Spleen (tissue), 11 donors: Measurements from ENCODE around the gene PLCH2. TPM values are rescaled to one million over a fixed set of nuclear protein-coding genes. Genes with fewer than 3 reads are reported as not detected.
"Not testable (repeated sequence)": the region's sequence is repeated elsewhere in the genome, so short reads cannot be mapped to it uniquely, and the experiment has no call there.

Experiments
- DNase-seq: peaks from one replicate; pipeline ENCODE4 v3.0.0-alpha.2; 2020
- H3K27ac ChIP-seq, 8 donors: fragments of 200-600 bp; sonication (generic) in 7 of 8; 1 replicate in 4 of 8; 2 replicates in 4 of 8; pipeline versions ENCODE4 v1.5.0 to v1.8.0; 2016 to 2021; ENCODE audit warnings: inconsistent platforms in 4 of 8, mild to moderate bottlenecking in 4 of 8, moderate library complexity in 1 of 8
- H3K27me3 ChIP-seq, 7 donors: fragments of 200-600 bp; sonication (generic) in 6 of 7; replicated peaks in 1 of 7; 1 replicate in 4 of 7; 2 replicates in 3 of 7; pipeline versions ENCODE4 v1.5.0 to v1.8.0; 2016 to 2021; ENCODE audit warnings: inconsistent platforms in 3 of 7, mild to moderate bottlenecking in 1 of 7
- H3K36me3 ChIP-seq, 6 donors: fragments of 200-600 bp; sonication (generic) in 5 of 6; 1 replicate in 4 of 6; 2 replicates in 2 of 6; pipeline versions ENCODE4 v1.5.0 to v1.8.0; 2016 to 2021; ENCODE audit warnings: inconsistent platforms in 2 of 6
- H3K4me1 ChIP-seq, 6 donors: fragments of 200-600 bp; sonication (generic) in 5 of 6; 1 replicate in 3 of 6; 2 replicates in 3 of 6; pipeline versions ENCODE4 v1.5.0 to v1.8.0; 2016 to 2021; ENCODE audit warnings: inconsistent platforms in 3 of 6
- H3K4me3 ChIP-seq, 8 donors: fragments of 200-600 bp; sonication (generic) in 7 of 8; 1 replicate in 4 of 8; 2 replicates in 4 of 8; pipeline versions ENCODE4 v1.5.0 to v1.8.0; 2016 to 2021; ENCODE audit warnings: inconsistent platforms in 4 of 8, mild to moderate bottlenecking in 4 of 8, moderate library complexity in 2 of 8
- H3K9me3 ChIP-seq, 8 donors: fragments of 200-600 bp; sonication (generic) in 7 of 8; 1 replicate in 4 of 8; 2 replicates in 4 of 8; pipeline versions ENCODE4 v1.5.0 to v1.8.0; 2016 to 2021; ENCODE audit warnings: inconsistent platforms in 4 of 8
- CTCF ChIP-seq, 11 experiments: fragments of 200-600 bp in 7 of 11; fragments of 450-650 bp in 4 of 11; sonication (generic) in 4 of 11; IDR thresholded peaks in 8 of 11; conservative IDR thresholded peaks in 3 of 11; 1 replicate in 7 of 11; 2 replicates in 4 of 11; pipeline versions ENCODE4 v1.4.0 to v1.8.0; 2016 to 2021; ENCODE audit warnings: antibody characterized with exemption in 11 of 11, inconsistent platforms in 4 of 11, mild to moderate bottlenecking in 1 of 11
- POLR2A ChIP-seq, 3 donors: fragments of 450-650 bp; IDR thresholded peaks; one replicate each; pipeline ENCODE4 v1.5.1; 2017; ENCODE audit warnings: antibody characterized with exemption in 3 of 3, mild to moderate bottlenecking in 1 of 3
- POLR2AphosphoS5 ChIP-seq, 3 donors: sonication (generic); formaldehyde crosslinking; IDR thresholded peaks; one replicate each; pipeline ENCODE4 v1.5.1; 2017; ENCODE audit warnings: antibody characterized with exemption in 3 of 3
- WGBS, 5 donors: extraction: QIAGEN DNeasy Blood & Tissue Kit in 3 of 5; methylation state at CpG; one replicate each; pipeline versions ENCODE4 v1.1.5 to v1.1.7; 2013 to 2018; 5-methylcytosine and 5-hydroxymethylcytosine counted together
- intact Hi-C: fragments of 100-400 bp; cut with DNase I; formaldehyde crosslinking; loops from one replicate; pipeline ENCODE4 v1.15.0; 2023; ENCODE audit warnings: low total_unique reads
- polyA plus RNA-seq, 3 donors: library from polyadenylated mRNA; stranded (reverse); fragments of 200-250 nt; gene quantifications; one replicate each; pipeline ENCODE4 v1.2.1, GENCODE V29; 2013
- total RNA-seq, 7 donors: library from RNA; depleted of rRNA in 3 of 7; stranded (reverse); fragments of >200 nt in 3 of 7; fragmentation: NEBNext Ultra II Directional in 4 of 7; extraction: Animal tissue kit (Norgen Biotek cat#: 25700) in 4 of 7; gene quantifications; one replicate each; pipeline versions ENCODE4 v1.1.0 to v1.2.1, GENCODE V29; 2016 to 2021
- donor health status: healthy with polysubstance abuse.
- donor health status: DM: no; HTN: no; CAD: no; lungs with moderate emphysema.
- donor health status: DM: no; HTN: no; CAD: no.
- donor health status: Bipolar disorder and iron deficiency.
- donor health status: healthy.
- donor health status: DM: no; HTN: no; CAD: no.
- donor health status: DM: yes; HTN: yes; CAD: no.

PLCH2 gene
- total and polyA plus RNA-seq, 10 donors = 2.2 to 21.0 (median 8.9) TPM

GRCh38 chr1:2547210-2548067, 71.3 kb downstream of the PLCH2 start:
- H3K27me3 ChIP-seq = peaks cover 0 to 13% (median 0%) of the 10 kb centered on the region in 7 donors
- peak overlapping the region; percentile 59 to 93 (median 86) for H3K4me3 ChIP-seq
- intact Hi-C loops = loop anchor here (5.0 kb wide), 2 partner anchors 135 to 350 kb away; partner anchors contain the start of gene PEX10
- 5 to 10% (median 7%) methylated on average over 11 to 27 of the region's 27 CpGs for WGBS, 5 donors
- H3K4me1 ChIP-seq = peaks cover 30 to 97% (median 72%) of the 10 kb centered on the region in 6 donors
- H3K27ac ChIP-seq = peak overlapping the region; percentile 92 to 99 (median 98)
- TF ChIP-seq POLR2AphosphoS5 (IDR thresholded peaks at IDR 0.05) = peak in 1 of 3 donors; percentile 48
- TF ChIP-seq POLR2A (IDR thresholded peaks at IDR 0.05) = no peak
- DNase-seq = peak; percentile 92
- no peaks in the 10 kb centered on the region for H3K36me3 ChIP-seq
- no peaks in the 10 kb centered on the region for H3K9me3 ChIP-seq

- Histone ChIP-seq H3K9me3 (no peaks in the 10 kb centered on the region), H3K27ac (peak overlapping the region; percentile 92 to 99 (median 98)), H3K27me3 (peaks cover 0 to 6% (median 0%) of the 10 kb centered on the region in 7 donors), H3K4me3 (peak overlapping the region; percentile 27 to 93 (median 84)), H3K36me3 (no peaks in the 10 kb centered on the region), H3K4me1 (peaks cover 30 to 90% (median 69%) of the 10 kb centered on the region in 6 donors)
- TF ChIP-seq POLR2AphosphoS5 (IDR thresholded peaks at IDR 0.05) (peak; percentile 75 to 82 (median 82)), POLR2A (IDR thresholded peaks at IDR 0.05) (peak in 1 of 3 donors; percentile 19), CTCF (IDR thresholded peaks at IDR 0.05 in 8 of 11, conservative IDR thresholded peaks at IDR 0.05 in 3 of 11) (peak; percentile 95 to 99 (median 97))
- intact Hi-C loops = loop anchor here (5.0 kb wide), 2 partner anchors 136 to 351 kb away; partner anchors contain the start of gene PEX10
- 2 to 3% (median 2%) methylated on average over 15 to 17 of the region's 17 CpGs for WGBS, 5 donors
- peak; percentile 97 for DNase-seq
Observed at GRCh38 chr1:2548068-2548589, 72.0 kb downstream of the PLCH2 start.

GRCh38 chr1:2549367-2550029, 73.4 kb downstream of the PLCH2 start:
- intact Hi-C loops = loop anchor here (5.0 kb wide), 2 partner anchors 137 to 352 kb away; partner anchors contain the start of gene PEX10

GRCh38 chr1:2550309-2550861, 74.3 kb downstream of the PLCH2 start:
- H3K36me3 ChIP-seq, H3K27me3 ChIP-seq, H3K9me3 ChIP-seq, intact Hi-C loops: not testable (repeated sequence)
- 37 to 57% (median 55%) methylated on average over 8 to 12 of the region's 12 CpGs for WGBS, 5 donors
- DNase-seq = peak; percentile 82
- Histone ChIP-seq H3K27ac (peak overlapping the region in 7 of 8 donors; percentile 13 to 99 (median 98)), H3K4me1 (peaks cover 40 to 86% (median 71%) of the 10 kb centered on the region in 6 donors), H3K4me3 (peak overlapping the region in 1 of 8 donors; percentile 92)
- TF ChIP-seq POLR2AphosphoS5 (IDR thresholded peaks at IDR 0.05) = peak in 1 of 3 donors; percentile 3

More at GRCh38 chr1:2549367-2550029, 73.4 kb downstream of the PLCH2 start:
- H3K9me3 ChIP-seq, H3K27me3 ChIP-seq, H3K36me3 ChIP-seq: not testable (repeated sequence)
- peak; percentile 85 for DNase-seq
- peak overlapping the region in 5 of 8 donors; percentile 59 to 93 (median 85) for H3K4me3 ChIP-seq
- H3K27ac ChIP-seq = peak overlapping the region; percentile 92 to 99 (median 98)
- peaks cover 34 to 86% (median 68%) of the 10 kb centered on the region in 6 donors for H3K4me1 ChIP-seq
- WGBS, 5 donors = 55 to 66% (median 61%) methylated on average over 17 to 27 of the region's 28 CpGs

GRCh38 chr1:2551544-2551943, 75.5 kb downstream of the PLCH2 start:
- H3K27me3 ChIP-seq, DNase-seq, H3K9me3 ChIP-seq, intact Hi-C loops, H3K36me3 ChIP-seq, H3K4me3 ChIP-seq: not testable (repeated sequence)
- 71 to 87% (median 80%) methylated on average over 9 of the region's 9 CpGs for WGBS, 5 donors
- Histone ChIP-seq H3K4me1 (peaks cover 43 to 81% (median 68%) of the 10 kb centered on the region in 6 donors), H3K27ac (peak overlapping the region in 5 of 8 donors; percentile 36 to 99 (median 98))
